Activated CD4-positive, alpha-beta T cell treated with anti-CD3 and anti-CD28 coated beads, Interleukin-2, amount 50 U/mL, for 16 hours (primary cell): ENCODE measurements around the gene C22orf39.

Source experiments
- DNase-seq: peaks from one replicate; pipeline ENCODE4 v3.0.0-alpha.2; 2020

The C22orf39 gene

DNA sequence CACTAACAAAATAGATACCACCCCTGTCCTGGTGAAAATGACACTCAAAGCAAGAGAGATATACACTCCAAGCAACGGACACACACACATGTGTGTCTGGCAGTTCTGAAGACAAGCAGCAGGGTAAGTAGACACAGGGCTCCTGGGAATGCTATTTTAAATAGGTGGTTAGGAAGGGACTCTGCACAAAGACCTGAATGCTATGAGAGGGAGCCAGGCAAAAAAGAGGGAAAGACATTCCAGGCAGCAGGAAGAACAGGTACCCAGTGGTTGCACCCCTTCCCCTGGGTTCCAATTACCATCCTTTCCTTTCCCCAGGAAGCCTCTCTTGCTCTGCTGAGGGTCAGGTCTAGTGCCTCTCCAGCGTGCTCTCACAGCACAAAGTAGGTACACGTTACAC is 28.5 kb upstream of the C22orf39 start:
- DNase-seq: no peak

DNA sequence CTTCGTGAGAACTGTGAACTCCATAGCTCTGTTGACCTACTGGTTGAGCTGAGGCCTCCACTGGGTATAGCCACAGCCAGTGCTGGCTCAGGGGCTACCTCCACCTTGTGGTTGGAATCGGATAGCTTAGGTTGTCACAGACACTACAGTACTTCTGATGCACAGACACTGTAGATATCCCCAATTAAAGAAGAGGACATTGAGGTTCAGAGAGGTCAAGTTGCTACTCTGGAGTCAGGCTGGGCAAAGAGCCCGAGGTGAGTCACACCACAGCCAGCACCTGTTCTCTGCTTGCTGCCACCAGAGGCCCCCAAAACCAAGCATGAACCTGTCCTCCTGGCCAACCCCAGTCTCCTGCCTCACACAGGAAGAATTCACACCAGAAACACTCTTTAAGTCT is 26.1 kb upstream of the C22orf39 start:
- no peak for DNase-seq

DNA sequence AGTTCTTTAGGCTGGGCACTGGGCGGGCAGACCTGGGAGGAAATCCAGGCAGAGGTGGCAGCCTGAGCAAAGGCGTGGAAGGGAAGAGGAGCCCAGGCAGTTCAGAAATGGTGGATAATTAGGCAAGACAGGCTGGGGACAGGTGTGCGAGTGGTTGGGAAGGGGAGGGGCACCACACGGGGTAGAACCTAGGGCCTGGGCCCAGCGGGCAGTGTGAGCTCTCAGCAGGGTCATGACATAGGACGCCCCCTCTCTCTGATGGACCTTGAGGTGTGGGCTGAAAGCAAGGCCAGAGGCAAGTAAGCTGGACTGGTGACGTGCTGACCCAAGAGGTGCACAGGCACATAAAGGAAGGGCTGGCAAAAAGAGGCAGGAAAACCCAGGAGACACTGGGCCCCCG is 24.7 kb upstream of the C22orf39 start:
- DNase-seq: no peak

DNA sequence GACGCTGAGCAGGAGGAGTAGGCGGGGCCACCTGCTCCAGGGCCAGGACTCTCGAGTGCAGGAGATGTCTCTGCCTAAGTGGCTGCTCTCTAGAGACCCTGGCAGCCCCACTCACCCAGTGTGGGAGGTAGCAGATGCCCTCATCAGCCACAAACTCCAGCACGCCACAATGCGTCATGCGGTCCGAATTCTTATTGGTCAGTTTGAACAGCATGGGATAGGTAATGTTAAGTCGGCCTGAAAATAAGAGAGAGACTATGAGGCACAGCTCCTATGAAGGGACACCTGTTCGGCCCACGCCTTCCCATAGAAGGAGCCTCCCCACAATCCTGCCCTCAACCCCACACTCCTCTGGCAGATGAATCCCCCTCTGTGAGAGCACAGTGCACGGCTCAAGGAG is 24.1 kb upstream of the C22orf39 start:
- no peak for DNase-seq

DNA sequence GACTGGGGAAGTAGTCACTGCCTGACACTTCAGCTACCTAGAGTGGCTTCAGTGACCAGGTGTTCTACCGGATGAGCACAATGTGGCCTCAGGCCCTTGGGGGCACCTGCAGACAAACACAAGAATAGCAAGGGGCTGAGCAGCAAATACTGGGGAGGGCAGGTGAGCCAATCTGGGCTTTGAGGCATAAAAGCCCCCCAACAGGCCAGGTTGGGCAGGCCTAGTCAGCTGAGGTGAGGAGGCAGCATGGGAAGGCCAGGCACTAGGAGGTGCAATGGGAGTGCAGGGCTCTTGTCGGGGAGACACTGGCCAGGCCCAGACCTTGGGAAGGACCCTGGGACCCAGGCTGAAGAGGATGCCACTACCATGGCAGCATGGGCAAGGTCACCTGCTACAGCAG is 22.5 kb upstream of the C22orf39 start:
- DNase-seq: no peak

DNA sequence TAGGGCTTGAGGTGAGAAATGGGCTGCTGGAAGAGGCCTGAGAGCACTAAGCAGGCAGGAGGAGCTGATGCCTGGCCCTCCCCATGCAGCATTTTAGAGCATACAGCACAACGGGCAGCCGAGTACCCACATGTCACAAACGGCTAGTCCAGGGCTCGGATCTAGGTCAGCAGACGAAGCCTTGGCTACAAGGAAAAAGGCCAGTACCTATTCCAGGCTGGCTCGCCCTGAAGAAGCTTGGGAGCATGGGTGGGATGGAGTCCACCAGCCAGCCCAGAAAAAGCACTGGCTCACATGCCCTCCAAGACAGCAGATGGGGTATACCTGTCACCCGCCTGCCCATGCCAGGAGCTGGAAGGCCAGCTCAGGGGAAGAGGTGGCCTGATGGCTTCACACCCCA is 21.9 kb upstream of the C22orf39 start:
- no peak for DNase-seq

DNA sequence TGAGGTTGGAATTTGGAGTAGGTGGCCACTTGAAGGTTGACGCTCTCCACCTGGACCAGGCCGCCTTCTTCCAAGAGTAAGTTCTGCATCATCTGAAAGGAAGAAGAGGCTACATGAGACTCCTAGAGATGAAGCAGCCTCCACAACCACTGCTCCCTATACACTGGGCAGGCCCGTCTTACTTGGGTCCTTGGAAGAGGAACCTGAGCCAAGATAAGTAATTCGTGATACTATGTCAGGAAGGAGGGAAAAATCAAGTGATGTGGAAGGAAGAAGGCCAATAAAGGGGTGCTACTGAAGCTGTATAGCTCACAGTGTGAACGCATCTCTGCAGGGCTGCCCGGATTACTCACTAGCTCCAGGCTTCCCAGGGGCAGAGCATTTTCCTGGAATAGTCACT is 20.4 kb upstream of the C22orf39 start:
- DNase-seq: no peak

DNA sequence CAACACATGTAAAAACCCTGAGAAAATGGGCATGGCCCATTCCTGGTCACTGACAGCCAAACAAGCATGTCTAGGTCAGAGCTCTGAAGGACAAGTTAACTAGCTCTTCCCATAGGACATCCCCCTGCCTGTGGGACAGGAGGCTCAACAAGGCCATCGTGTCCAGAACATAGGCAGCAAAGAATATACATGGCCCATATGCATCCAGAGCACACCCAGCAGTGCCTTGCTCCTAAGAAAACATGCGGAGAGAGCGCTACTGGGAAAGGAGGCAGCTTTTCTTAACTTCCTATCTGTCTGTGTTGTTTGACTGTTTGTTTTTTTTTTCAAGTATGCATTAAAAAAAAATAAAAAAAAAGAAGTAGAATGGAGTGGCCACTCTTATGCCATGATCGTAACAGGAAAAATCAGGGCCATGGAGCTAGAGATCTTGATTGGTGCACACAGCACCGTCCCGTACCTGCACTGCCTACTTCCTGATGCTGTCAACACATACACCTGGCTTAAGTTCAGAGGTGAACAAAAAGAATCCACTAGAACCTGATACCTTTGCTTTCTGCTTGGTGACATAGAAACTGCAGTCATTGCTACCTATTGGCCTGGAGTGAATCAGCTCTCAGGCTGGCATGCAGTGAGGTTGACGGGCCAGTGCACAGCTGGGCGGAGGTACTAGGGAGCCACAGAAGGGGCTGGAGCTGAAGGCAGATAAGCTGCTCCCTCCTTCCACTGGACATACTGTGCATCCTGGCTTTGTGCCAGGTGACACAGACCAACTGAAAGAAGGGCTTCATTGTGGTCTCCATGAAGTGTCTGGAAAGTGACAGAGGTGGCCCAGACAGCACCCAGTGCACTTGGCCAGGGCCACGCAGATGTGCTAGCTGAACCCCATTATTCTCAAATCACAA is 19.6 kb upstream of the C22orf39 start:
- no peak for DNase-seq

DNA sequence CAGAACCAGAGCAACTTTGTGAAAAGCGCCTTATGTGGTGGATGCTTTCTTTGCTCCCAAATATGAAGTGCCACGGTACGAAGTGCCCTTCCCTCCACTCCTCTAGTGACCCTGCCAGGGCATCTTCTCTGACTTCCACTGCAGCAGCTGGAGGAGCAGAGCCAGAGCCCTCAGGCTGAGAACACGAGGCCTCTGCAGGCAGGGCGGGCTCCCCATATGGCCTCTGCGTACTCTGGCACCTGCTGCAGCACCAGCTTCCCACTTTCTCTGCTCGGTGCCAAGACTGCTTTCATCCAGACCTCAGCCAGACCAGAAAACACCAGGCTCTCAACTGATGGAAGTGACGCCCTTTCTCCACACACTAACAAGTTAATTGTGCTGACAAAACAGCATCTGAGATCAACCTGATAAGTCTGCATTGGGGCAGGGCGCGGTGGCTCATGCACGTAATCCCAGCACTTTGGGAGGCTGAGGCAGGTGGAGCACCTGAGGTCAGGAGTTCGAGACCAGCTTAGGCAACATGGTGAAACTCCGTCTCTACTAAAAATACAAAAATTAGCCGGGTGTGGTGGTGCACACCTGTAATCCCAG is 18.7 kb upstream of the C22orf39 start:
- DNase-seq: no peak

DNA sequence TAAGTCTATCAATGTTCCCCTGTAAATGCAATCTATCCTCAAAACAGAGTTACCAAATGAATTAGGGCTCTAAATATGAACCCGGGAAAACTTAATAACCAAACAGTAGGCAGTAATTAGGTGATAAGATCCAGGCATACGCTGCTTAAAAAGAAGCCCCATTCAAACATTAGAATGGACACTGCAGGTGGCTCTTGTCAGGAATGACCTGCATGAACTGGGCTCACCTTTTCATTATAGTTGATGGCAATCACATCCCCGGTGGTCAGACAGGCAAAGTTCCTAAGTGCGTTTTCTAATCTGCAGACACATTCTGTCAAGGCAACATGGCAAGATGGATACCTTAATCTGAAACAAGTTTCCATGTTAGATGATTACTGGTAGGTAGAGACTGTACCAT is 17.5 kb upstream of the C22orf39 start:
- no peak for DNase-seq

DNA sequence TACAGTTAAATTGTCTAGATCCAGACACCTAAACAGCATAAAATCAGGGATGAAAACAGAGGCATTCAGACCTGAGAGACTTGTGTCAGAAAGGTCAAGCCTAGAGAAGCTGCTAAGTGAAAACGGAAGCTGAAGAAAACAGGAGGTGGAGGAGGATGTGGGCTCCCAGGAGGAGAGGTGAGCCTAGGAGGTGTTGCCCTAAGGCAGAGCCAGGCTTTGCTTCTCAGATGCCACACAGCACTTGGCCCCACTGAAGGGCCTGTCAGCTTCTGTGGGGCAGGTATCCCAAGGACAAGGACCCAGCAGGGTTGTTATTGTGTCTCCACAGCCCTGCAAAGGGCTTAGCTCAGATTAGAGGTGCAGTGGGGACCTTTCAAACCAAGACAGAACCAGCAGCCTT is 17.0 kb upstream of the C22orf39 start:
- no peak for DNase-seq

DNA sequence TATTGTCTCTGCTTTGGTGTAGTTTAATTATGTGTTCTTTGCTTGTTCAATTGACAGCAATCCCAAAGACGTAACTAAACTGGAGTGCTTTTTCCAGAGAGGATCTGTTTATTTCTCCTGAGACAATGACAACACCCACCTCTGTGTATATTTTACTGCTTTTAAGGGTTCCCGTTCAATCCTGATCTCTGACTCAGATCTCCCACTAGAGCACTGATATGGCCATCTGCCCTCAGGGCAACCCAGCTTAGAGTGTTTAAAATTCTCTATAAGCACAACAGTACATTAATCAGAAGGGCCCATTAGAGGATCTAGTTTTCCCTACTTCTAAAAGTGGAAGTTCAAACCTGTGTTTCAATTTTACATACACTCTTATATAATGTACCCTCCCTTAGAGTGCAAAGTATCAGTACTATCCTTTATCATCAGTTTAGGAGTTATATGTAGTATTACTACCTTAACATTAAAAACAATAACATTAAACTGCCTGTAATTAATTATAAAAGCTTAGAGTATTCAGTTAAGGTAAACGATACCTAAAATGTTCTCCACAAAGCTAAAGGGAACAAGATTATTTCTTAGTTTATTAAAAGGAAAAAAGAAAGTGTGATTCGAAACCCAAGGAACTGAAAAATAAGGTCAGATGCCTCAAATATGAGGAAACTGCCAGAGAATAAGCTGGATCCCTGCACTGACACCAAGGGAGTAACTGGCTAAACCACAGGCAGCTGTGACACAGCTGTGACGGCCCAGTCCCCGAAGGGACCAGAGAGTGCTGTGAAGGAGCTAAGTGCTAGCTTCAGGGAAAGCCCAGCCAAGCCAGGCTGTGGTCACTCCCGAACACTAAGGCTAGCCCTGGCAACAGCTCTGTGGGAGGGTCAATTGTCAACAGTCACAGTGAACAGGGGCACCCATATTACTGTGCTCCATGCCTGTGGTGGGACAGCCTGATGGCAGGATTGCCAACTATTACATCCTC is 16.3 kb upstream of the C22orf39 start:
- no peak for DNase-seq

DNA sequence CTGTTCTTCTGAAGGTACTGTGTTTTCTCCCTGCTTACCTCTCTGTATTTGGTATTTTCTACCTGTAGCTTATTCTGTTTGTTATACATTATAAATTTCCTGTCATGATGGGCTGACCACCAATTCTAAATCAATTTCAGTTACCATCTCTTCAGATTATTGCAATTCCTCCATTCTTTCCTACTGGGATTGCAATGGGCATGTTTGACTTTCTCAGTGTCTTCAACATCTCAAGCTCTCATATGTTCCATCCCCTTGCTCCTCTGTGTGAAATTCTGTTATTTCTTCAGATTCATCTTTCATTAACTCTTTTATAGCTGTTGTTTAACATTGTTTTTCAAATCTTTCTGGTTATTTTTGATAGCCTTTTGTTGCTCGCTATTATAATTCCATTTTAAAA is 15.5 kb upstream of the C22orf39 start:
- DNase-seq: no peak

DNA sequence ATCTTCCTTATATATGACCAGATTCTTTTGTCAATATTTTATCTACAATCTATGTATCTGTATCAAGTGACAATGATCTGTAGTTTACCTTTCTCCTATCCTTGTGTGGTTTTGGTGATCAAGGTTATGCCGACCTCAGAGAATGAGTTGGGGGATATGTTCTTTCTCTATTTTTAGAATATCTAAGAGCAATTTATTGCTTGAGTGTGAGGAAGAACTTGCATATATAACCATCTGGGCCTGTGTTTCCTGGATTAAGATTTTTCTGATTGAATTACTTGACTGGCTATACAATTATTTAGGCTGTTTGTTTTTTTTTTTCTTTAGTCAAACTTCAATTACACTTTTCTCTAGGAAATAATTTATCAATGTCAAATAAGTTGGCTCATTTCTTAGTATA is 14.0 kb upstream of the C22orf39 start:
- no peak for DNase-seq

DNA sequence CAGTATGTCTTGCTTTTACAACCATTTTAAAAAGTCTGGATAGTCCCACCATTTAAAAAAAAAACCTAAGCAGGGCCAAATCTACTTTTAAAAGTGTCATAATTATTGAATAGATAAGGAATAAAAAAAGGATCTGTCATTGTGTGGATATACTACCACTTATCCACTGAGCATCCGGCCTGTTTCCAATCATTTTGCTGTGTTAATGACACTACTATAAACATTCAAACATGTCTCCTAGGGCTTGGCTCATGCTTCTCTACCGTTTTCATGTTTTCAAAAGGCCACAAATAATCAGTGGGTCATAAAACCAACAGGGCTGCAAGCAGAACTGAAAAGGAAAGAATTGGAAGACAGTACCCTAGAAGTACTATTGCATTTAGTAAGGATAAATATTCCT is 12.5 kb upstream of the C22orf39 start:
- DNase-seq: no peak

DNA sequence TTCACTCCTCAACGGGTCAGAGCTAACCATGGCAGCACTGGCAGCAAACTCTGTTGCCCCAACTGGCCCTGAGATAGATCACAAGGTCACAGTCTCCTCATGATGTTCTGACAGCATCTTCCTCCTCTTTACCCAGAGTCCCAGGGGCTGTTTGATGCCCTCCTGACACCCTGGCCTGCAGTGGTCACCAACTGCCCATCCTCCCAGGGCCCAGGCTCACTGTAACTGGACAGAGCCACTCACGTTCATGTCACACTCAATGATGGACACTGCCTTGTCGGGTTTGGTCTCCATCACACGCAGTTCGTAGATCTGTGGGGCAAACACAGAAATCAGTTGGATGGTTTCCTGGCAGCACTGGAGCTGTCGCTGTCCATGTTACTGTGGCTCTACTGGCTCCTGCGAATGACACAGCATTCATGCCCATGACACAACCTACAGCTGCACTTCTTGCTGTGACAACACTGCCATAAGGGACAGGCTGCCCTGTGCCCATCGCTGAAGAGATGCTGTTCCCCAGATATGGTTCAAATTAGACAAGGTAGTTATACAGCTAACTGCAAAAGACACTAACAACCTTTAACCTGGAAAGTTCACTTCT is 10.4 kb upstream of the C22orf39 start:
- no peak for DNase-seq

DNA sequence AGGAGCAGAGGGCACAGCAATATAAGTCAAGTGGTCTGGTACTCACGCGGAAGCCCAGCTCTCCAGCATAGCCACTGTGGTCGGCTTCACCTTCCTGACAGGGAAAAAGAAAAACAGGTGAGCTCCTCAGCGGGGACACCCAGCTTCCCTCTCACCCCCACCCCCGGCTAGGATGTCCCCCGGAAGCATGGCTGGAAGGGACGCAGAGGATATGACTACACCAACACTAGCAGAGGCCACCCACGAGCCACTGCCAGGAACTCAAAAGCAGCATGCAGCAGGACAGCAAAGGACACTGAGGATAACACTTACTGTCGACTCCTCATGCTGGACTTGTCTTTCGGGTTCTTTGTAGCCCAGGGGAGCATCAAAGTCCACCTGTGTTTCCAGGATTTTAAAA is 9.0 kb upstream of the C22orf39 start:
- no peak for DNase-seq

DNA sequence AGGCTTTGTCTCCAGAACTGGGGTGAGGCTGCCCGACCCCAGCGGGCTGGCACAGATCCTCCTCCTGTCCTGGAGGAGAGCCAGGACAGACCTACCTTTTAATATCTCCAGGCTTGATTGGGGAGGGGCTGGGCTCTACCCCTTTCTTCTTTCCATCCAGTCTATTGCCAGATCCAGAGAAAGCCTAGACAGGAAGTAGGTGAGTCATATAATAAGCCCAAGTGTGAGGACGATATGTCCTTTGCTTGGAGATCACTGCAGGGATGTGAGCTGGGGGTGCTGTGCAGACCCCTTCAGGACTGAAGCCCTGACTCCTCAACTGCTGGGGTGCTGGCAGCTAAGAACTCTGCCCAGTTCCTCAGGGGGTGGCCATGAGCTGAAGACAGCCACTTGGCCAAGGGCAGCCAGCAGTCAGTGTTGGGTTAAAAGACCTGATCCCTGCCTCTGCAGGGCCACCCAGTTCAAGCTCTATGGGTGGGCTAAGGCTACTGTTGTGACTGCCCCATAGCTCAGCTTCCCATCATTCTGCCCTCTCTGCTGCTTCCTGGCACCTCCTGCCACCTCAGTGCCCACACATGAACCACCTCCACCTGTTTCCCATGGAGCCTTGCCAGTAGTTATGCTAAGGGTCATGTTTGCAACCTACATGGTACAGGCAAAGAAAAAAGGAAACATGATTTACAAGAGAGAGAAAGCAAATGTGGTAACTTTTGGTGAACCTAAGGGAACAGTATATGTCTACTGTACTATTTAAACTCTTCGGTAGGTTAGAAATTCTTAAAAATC is 8.3 kb upstream of the C22orf39 start:
- DNase-seq: no peak

DNA sequence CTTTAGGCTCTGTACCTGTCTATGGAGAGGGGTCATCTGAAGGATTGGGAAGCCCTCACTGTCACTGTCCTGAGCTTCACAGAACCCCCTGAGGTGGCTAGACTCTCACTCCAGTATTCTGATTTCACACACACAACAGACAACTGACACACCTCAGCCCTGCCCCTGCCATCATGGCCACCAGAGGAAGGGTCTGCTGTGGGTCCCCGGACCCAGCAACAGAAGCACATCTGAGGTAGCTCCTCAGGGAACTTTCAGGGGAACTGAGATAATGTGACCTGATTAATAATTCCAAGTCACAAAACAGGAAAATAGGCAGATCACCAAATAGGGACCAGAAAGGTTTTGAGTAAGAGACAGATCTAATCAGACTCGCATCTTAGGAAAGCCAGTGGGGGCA is 7.5 kb upstream of the C22orf39 start:
- no peak for DNase-seq

DNA sequence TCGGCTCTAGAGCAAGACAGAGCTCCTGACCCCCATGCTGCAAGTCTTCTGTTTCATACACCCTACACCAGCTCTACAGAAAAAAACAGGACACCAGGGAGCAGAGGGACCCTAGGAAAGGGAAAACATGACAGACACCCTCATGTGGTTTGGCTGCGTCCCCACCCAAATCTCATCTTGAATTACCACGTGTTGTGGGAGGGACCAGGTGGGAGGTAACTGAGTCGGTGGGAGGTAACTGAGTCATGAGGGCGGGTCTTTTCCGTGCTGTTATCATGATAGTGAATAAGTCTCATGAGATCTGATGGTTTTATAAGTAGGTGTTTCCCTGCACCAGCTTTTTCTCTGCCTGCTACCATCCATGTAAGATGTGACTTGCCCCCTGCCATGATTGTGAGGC is 6.6 kb upstream of the C22orf39 start:
- DNase-seq: no peak

DNA sequence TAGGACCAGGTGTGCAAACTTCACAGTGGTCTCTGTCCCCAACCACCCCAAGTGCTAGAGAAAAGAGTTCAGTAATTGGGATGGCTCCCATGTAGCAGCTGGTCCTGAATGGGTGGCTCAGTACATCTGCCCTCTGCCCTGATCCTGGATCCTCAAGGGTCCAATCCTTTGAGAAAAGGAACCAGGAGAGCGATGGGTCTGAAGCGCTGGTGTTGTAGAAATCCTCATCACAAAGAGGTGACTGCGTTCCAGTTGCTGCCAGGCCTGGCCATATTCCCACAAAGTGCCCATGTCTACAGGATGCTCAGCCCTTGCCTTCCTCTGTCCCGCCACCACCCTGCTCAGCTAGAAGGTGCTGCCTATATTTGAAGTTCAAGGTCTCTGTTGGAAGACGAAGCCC is 6.2 kb upstream of the C22orf39 start:
- no peak for DNase-seq

DNA sequence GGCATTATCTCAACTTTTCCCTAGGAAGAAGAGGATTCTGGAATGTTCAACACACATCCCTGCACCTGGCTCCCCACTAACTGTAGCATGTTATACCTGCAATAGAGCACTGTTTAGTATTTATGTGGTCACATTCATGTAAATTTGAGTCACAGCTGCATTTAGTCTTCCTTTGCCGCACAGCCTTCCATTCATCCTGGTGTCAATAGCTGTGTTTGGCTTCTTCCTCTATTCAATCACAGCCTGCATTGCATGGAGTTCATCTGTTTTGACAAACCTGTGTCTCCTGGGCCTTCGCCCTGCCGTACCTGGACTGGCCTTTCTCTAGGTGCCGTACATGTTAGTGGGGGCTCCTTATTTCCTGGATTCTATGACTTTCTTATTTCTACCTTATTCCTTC is 4.1 kb upstream of the C22orf39 start:
- no peak for DNase-seq
